GM12891 (cell line): ENCODE measurements around the gene MDN1.

Experiments used
- PAX5 ChIP-seq: IDR thresholded peaks from 2 replicates; pipeline ENCODE4 v1.6.1; 2011; ENCODE audit warnings: low read length, moderate library complexity, mild to moderate bottlenecking; ENCODE audit not compliant: insufficient read depth, severe bottlenecking
- POLR2A ChIP-seq: IDR thresholded peaks from 2 replicates; pipeline ENCODE4 v1.6.1; 2011; ENCODE audit warnings: low read depth, low read length, control low read depth
- POLR2AphosphoS5 ChIP-seq: IDR thresholded peaks from 2 replicates; pipeline ENCODE4 v1.6.1; 2011; ENCODE audit warnings: low read depth, low read length, control low read depth
- POU2F2 ChIP-seq: IDR thresholded peaks from 2 replicates; pipeline ENCODE4 v1.6.1; 2011; ENCODE audit warnings: low read depth, mild to moderate bottlenecking, control low read depth, low read length, moderate library complexity
- TAF1 ChIP-seq: IDR thresholded peaks from 2 replicates; pipeline ENCODE4 v1.6.1; 2011; ENCODE audit warnings: low read depth, low read length, control low read depth

- TF ChIP-seq POLR2AphosphoS5 (no peak), POLR2A (no peak), TAF1 (no peak), POU2F2 (no peak), PAX5 (no peak)
Measured at GRCh38 chr6:89605861-89606260, 213.7 kb downstream of the MDN1 start.
